IPS-18a (cell line): ENCODE data around the gene KRTAP4-12.
"Not testable (repeated sequence)": the region's sequence is repeated elsewhere in the genome, so short reads cannot be mapped to it uniquely, and the experiment has no call there.

Source experiments
- H3K27ac ChIP-seq: one replicate; pipeline ENCODE4 v1.5.1; 2013; ENCODE audit warnings: low read length
- H3K27me3 ChIP-seq: one replicate; pipeline ENCODE4 v1.6.1; 2013; ENCODE audit warnings: mild to moderate bottlenecking, low read length; ENCODE audit not compliant: control insufficient read depth, insufficient read depth
- H3K36me3 ChIP-seq: one replicate; pipeline ENCODE4 v1.6.1; 2013; ENCODE audit warnings: low read depth, low read length; ENCODE audit not compliant: control insufficient read depth
- H3K4me1 ChIP-seq: one replicate; pipeline ENCODE4 v1.6.1; 2013; ENCODE audit warnings: low read depth, low read length; ENCODE audit not compliant: control insufficient read depth
- H3K4me3 ChIP-seq: one replicate; pipeline ENCODE4 v1.5.1; 2013; ENCODE audit warnings: low read length
- H3K9ac ChIP-seq: one replicate; pipeline ENCODE4 v1.6.1; 2013; ENCODE audit warnings: mild to moderate bottlenecking, low read length, moderate library complexity
- H3K9me3 ChIP-seq: one replicate; pipeline ENCODE4 v1.6.1; 2013; ENCODE audit warnings: low read depth, low read length; ENCODE audit not compliant: control insufficient read depth

Gene KRTAP4-12

DNA sequence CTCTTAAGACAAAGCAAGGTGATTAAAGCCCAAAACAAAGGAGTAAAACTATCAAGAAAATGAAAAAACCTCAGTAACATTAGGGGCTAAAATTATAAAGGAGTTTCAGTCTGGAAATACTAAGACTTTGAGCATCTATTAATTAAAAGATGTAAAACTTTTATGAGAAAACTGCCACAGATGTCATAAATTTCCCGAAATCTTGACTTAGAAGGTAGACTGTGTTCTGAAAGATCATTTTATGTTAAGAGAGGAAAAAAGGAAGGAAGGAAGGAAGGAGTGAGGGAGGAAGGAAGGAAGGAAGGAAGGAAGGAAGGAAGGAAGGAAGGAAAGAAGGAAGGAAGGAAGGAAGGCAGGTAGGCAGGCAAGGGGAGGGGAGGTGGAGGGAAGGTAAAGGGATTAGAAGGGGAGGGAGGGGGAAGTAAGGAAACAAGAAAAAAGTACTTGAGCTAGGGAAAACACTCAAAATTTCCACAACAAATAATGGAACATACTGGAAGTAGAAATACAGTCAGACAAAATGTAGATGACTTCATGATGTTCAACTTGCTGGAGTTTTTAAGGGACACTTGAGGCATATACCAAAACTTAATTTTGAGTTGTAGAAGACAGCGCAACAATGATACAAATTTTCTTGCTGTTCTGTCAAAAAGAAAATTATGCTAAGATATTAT is 23.7 kb upstream of the KRTAP4-12 start:
- Histone ChIP-seq H3K9ac (no peak overlapping the region), H3K27ac (no peak overlapping the region), H3K4me3 (no peak overlapping the region), H3K36me3 (no peaks in the 10 kb centered on the region), H3K27me3 (no peaks in the 10 kb centered on the region), H3K4me1 (no peaks in the 10 kb centered on the region), H3K9me3 (no peaks in the 10 kb centered on the region)

DNA sequence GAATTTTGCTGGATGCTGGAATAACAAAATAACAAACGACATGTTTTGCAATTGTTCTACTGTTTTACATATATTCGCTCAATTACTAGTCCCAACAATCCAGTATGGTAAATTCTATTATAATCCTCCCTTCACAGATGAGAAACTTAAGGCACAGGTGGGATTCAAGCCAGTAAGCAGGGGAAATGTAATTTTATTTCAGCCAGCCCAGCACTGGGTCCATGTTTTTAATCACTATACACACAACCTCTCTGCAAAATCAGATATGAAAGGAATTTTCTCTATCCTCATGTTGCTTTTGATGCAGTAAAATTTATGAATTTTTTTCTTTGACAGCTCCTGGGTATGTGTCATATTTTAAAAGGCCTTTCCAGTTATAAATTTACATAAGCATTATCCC is 21.3 kb upstream of the KRTAP4-12 start:
- peaks cover 7% of the 10 kb centered on the region for H3K9me3 ChIP-seq
- H3K27ac ChIP-seq, result no peak overlapping the region
- H3K9ac ChIP-seq, result no peak overlapping the region
- H3K36me3 ChIP-seq, result no peaks in the 10 kb centered on the region
- H3K27me3 ChIP-seq, result no peaks in the 10 kb centered on the region
- H3K4me1 ChIP-seq, result no peaks in the 10 kb centered on the region
- H3K4me3 ChIP-seq, result no peak overlapping the region

DNA sequence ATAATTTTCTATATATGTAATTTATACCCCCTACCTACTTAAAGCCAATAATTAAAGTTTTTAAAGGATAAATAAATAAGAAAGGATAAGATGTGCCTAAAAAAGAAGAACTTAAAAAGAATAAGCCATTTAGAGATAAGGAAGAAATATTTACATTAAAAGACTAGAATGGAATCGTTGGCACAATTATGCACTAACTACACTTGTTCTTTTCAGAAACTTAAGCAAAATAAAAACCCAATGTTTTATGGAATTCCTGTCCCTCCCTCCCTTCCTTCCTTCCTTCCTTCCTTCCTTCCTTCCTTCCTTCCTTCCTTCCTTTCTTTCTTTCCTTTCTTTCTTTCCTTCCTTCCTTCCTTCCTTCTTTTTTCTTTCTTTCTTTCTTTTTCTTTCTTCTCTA is 20.9 kb upstream of the KRTAP4-12 start:
- H3K27me3 ChIP-seq, result no peaks in the 10 kb centered on the region
- H3K27ac ChIP-seq, result no peak overlapping the region
- H3K4me1 ChIP-seq, result no peaks in the 10 kb centered on the region
- no peak overlapping the region for H3K4me3 ChIP-seq
- H3K9ac ChIP-seq, result no peak overlapping the region
- H3K36me3 ChIP-seq, result no peaks in the 10 kb centered on the region
- peaks cover 7% of the 10 kb centered on the region for H3K9me3 ChIP-seq

DNA sequence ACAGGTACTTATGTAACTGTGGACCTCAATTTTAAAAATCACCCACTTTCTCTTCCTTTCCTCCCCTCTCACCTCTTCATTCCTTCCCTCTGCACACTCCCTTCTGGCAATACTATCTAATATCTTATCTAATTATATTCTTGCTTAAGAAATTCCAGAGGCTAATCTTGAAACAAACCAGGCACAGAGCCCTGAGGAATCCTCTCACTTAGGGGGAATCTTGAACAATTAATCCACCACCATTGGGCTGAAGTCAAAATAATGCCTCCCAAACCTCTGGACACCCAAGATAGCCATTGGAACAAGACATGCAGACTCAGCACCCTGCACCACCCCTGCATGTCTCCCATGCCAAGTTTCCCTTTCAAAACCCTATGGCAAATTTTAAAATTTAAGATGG is 17.4 kb upstream of the KRTAP4-12 start:
- H3K9me3 ChIP-seq, result peaks cover 7% of the 10 kb centered on the region
- no peaks in the 10 kb centered on the region for H3K27me3 ChIP-seq
- H3K27ac ChIP-seq, result no peak overlapping the region
- no peak overlapping the region for H3K9ac ChIP-seq
- no peaks in the 10 kb centered on the region for H3K36me3 ChIP-seq
- H3K4me3 ChIP-seq, result no peak overlapping the region
- H3K4me1 ChIP-seq, result no peaks in the 10 kb centered on the region

DNA sequence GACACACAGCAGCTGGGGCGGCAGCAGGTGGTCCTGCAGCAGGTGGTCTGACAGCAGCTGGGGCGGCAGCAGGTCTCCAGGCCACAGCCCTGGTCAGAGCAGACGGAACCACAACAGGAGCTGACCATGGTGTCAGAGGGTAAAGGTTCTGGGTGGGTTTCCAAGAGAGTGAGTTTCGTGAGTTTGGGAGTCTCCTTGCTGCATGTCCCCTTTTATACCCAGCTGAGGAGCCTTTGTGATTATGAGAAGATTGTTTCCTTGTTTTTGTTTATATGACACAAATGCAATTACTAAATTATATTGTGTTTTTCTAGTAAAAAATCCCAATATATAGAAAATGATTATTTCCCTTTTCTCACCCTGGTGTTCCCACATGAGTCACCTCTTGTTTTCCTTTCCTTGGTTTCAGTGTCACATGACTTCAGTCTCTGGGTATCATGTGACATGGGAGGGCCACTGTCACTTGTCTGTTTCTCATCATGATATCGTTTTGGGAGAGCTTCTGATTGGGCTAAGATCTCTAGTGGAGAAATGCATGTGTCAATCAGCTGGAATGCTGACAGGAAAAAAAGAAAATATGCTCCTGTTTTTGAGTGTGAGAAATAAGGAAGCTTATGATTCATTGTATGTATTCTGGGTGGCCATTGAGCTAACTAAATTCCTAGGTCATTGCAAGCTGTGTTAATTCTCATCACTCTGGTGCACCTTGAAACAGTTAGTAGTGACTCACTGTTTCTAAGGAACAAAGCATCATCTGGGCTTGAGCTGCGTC is 16.6 kb upstream of the KRTAP4-12 start, which contains the start of gene KRTAP4-6:
KRTAP4-6 (minus strand) TSS at position 185 of the 772 bp plus-strand sequence; CDS start at position 128, 57 bp downstream.
- Histone ChIP-seq H3K9ac (no peak within 1 kb of the TSS), H3K27me3 (no peaks in the 10 kb centered on the region), H3K27ac (no peak within 1 kb of the TSS), H3K4me1 (no peaks in the 10 kb centered on the region), H3K4me3 (no peak within 1 kb of the TSS), H3K36me3 (no peaks in the 10 kb centered on the region), H3K9me3 (peaks cover 7% of the 10 kb centered on the region)

DNA sequence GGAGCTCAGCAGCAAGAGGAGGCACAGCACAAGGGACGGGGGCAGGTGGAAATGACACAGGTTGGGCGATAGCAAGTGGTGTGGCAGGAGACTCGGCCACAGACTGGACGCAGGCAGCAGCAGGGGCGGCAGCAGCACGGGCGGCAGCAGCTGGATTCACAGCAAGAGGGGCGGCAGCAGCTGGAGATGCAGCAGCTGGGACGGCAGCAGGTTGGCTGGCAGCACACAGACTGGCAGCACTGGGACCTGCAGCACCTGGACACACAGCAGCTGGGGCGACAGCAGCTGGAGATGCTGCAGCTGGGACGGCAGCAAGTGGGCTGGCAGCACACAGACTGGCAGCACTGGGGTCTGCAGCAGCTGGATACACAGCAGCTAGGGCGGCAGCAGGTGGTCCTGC is 15.9 kb upstream of the KRTAP4-12 start:
- H3K27me3 ChIP-seq, H3K9ac ChIP-seq, H3K27ac ChIP-seq, H3K4me1 ChIP-seq, H3K4me3 ChIP-seq, H3K9me3 ChIP-seq, H3K36me3 ChIP-seq: not testable (repeated sequence)

DNA sequence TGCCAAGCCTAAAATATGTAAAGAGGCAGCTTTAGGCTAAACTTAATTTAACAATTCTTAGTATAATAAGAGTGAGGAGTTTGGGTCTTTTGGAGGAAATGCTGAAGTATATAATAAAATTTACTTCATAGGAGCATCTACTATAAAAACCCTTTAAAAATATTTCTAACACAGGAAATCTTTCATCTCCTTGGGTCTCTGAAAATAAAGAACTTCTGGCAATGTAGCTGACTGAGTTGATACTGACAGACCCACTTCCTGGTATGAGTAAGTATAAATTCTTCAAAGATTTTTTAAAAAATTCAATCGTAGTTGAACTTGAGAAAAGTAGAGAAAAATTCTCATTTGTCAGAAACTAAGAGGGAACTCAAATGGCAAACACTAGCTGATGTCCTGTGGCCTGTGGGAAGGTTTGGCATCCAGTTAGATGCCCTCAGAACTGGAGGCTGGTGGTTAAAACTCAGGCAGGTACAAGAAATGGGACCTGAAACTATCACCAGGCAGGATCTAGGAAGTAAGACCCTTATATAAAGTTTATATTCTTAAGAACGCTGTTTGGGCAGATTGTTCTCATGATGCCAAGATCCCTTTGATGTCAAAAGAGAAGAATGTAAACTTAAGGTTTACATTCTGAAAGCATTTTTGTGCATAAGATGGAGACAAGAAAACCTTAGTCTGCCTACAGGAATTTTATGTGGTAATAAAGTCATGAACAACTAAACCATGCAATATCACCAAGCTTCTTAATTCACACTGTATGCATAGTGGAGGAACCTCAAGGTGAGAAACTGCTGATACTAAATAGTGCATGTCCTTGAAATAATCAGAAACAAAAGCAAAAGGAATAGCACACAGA is 10.1 kb upstream of the KRTAP4-12 start:
- H3K27ac ChIP-seq, result no peak overlapping the region
- no peaks in the 10 kb centered on the region for H3K27me3 ChIP-seq
- no peaks in the 10 kb centered on the region for H3K36me3 ChIP-seq
- H3K9ac ChIP-seq, result no peak overlapping the region
- H3K4me3 ChIP-seq, result no peak overlapping the region
- H3K9me3 ChIP-seq, result no peaks in the 10 kb centered on the region
- H3K4me1 ChIP-seq, result no peaks in the 10 kb centered on the region

DNA sequence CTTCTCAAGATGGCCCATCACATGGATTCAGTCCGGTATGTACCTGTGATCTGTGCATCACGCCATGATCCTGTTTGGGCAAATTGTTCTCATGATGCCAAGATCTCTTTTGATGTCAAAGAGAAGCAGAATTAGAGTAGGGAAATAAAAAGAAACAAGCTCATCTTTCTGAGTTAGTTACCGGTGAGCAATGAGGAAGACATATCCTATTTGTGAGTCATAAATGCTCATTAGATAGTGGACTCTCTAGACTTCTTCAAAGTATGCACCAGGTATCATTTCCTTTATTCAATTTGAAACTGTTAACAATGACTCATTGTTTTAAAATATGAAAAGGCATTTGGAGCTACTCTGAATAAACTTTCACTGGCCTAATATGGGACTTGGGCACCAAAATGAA is 8.0 kb upstream of the KRTAP4-12 start:
- Histone ChIP-seq H3K4me3 (no peak overlapping the region), H3K36me3 (no peaks in the 10 kb centered on the region), H3K9ac (no peak overlapping the region), H3K9me3 (no peaks in the 10 kb centered on the region), H3K27me3 (no peaks in the 10 kb centered on the region), H3K27ac (no peak overlapping the region), H3K4me1 (no peaks in the 10 kb centered on the region)

DNA sequence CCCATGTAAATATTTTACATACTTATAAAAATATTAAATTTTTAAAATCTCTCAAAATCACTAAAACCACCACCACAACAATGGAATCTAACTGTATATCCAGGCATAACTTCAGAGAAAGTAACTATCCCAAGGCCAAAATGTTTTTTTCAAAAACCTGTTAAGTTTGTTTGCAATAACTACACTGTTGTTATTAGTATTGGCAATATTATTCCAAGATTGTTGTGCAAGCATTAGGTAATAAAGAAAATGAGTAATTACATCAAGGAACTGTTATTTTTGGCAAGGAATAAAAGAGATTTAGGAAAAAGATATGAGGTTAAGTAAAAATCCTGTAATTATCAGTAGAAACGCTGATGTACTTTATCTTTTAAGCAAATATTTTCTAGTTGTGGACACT is 3.4 kb upstream of the KRTAP4-12 start:
- Histone ChIP-seq H3K4me1 (no peaks in the 10 kb centered on the region), H3K9ac (no peak overlapping the region), H3K4me3 (no peak overlapping the region), H3K27ac (no peak overlapping the region), H3K36me3 (no peaks in the 10 kb centered on the region), H3K27me3 (no peaks in the 10 kb centered on the region), H3K9me3 (no peaks in the 10 kb centered on the region)

DNA sequence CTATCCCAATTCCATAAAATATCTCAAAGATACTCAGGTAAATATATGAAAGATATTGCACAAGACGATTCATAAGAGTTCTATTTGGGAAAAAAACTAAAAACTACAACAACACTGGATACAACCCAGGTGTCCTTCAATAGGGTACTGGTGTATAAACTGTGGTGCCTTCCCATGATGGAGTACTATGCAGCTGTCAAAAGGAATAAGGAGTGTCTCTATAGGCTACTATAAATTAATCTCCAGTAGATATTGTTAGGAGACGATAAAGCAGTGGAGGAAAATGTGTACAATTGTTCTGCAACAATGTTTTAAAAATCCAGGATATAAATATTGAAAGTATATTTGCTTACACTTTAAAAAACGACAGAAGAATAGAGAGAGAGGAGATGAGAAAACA is 2.4 kb upstream of the KRTAP4-12 start:
- H3K9me3 ChIP-seq, result no peaks in the 10 kb centered on the region
- no peak overlapping the region for H3K27ac ChIP-seq
- no peaks in the 10 kb centered on the region for H3K27me3 ChIP-seq
- H3K4me3 ChIP-seq, result no peak overlapping the region
- no peaks in the 10 kb centered on the region for H3K4me1 ChIP-seq
- no peak overlapping the region for H3K9ac ChIP-seq
- H3K36me3 ChIP-seq, result no peaks in the 10 kb centered on the region

DNA sequence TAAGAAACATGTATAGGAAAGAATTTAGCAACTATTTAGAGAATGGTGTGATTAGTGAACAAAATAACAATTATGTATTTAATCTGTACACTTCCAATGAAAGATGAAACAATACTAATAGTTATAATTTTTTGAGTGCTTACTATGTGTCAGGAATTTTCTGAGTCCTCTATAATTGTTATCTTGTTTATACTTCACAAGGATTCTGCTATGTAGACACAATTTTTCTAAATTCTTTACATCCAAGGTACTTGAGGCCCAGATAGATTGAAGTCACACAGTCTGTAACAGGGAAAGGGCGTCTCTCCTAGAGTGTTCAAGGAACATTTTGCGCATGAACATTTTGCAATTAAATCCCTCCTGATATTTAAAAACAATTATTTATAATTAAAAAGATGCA is 1.1 kb upstream of the KRTAP4-12 start:
- Histone ChIP-seq H3K4me1 (no peaks in the 10 kb centered on the region), H3K27me3 (no peaks in the 10 kb centered on the region), H3K9me3 (no peaks in the 10 kb centered on the region), H3K9ac (no peak overlapping the region), H3K36me3 (no peaks in the 10 kb centered on the region), H3K27ac (no peak overlapping the region), H3K4me3 (no peak overlapping the region)
